H1 (cell line): ENCODE measurements around the gene PIM1. TPM values are rescaled to one million over a fixed set of nuclear protein-coding genes. Genes with fewer than 3 reads are reported as not detected.

Experiments used
- ATF2 ChIP-seq: IDR thresholded peaks from 2 replicates; pipeline ENCODE4 v1.6.1; 2012; ENCODE audit warnings: low read length, inconsistent platforms
- GABPA ChIP-seq: IDR thresholded peaks from 2 replicates; pipeline ENCODE4 v1.6.1; 2011; ENCODE audit warnings: mild to moderate bottlenecking, low read length, moderate library complexity, borderline replicate concordance; ENCODE audit not compliant: insufficient read depth
- KDM5A ChIP-seq: fragments of 200-600 bp; IDR thresholded peaks from 2 replicates; pipeline ENCODE4 v1.7.1; 2012; ENCODE audit warnings: mild to moderate bottlenecking, low read length, inconsistent platforms, mixed read lengths
- RXRA ChIP-seq: IDR thresholded peaks from 2 replicates; pipeline ENCODE4 v1.6.1; 2011; ENCODE audit warnings: low read depth, mild to moderate bottlenecking, low read length, moderate library complexity; ENCODE audit not compliant: insufficient read depth
- polyA plus RNA-seq, 7 experiments: library from polyadenylated mRNA; depleted of rRNA in 3 of 7; stranded (reverse) in 5 of 7; unstranded in 2 of 7; fragments of >200 nt in 5 of 7; fragments of 200-250 nt in 2 of 7; gene quantifications; 1 replicate in 5 of 7; 2 replicates in 1 of 7; 4 replicates in 1 of 7; pipeline versions ENCODE4 v1.2.1 to v1.2.3, GENCODE V29; 2011 to 2013; ENCODE audit warnings: missing spikeins in 2 of 7, mixed read lengths in 2 of 7
- total RNA-seq: library from RNA; stranded (reverse); fragmentation: NEBNext Ultra II Directional; extraction: Animal tissue kit (Norgen Biotek cat#: 25700); gene quantifications from 2 replicates; pipeline ENCODE4 v1.2.1, GENCODE V29; 2021
- TF ChIP-seq, protein P1 (sequence below): IDR thresholded peaks from 2 replicates; pipeline ENCODE4 v1.6.1; 2011; ENCODE audit warnings: low read length, improper control_type of control experiment

PIM1 gene
- total and polyA plus RNA-seq, 2 of the 8 experiments (the other 6 are each of a cell fraction or from before 2014, with no cell fraction given) = 25.5 to 94.9 TPM

- TF ChIP-seq ATF2 = no peak
- no peak for TF ChIP-seq GABPA
- TF ChIP-seq KDM5A = no peak
- TF ChIP-seq, protein P1, sequence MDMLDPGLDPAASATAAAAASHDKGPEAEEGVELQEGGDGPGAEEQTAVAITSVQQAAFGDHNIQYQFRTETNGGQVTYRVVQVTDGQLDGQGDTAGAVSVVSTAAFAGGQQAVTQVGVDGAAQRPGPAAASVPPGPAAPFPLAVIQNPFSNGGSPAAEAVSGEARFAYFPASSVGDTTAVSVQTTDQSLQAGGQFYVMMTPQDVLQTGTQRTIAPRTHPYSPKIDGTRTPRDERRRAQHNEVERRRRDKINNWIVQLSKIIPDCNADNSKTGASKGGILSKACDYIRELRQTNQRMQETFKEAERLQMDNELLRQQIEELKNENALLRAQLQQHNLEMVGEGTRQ = no peak
- no peak for TF ChIP-seq RXRA
- TF ChIP-seq, all 59 proteins: peak for 0
Observed at GRCh38 chr6:37206622-37207021, 36.7 kb downstream of the PIM1 start (continued).
